HL-60 (cell line): ENCODE results near the gene PDE2A.

ENCODE experiments used
- DNase-seq, 2 experiments: peaks; one replicate each; pipeline ENCODE4 v3.0.0-alpha.2; 2010 to 2020; ENCODE audit warnings: low read depth in 1 of 2, low spot score in 1 of 2
- H3K27ac ChIP-seq: fragments of 250-450 bp; sonication (Bioruptor Pico); replicated peaks from 2 replicates; pipeline ENCODE4 v1.5.1; 2020; ENCODE audit warnings: mild to moderate bottlenecking, moderate library complexity
- H3K27me3 ChIP-seq: fragments of 250-450 bp; sonication (Bioruptor Pico); 2 replicates; pipeline ENCODE4 v1.5.1; 2021; ENCODE audit warnings: mild to moderate bottlenecking, moderate library complexity; ENCODE audit not compliant: insufficient read depth, poor library complexity, severe bottlenecking
- H3K4me3 ChIP-seq: replicated peaks from 2 replicates; pipeline ENCODE4 v1.5.1; 2011; ENCODE audit warnings: mild to moderate bottlenecking, control low read depth, low read length; ENCODE audit not compliant: insufficient read depth
- GABPA ChIP-seq: IDR thresholded peaks from 2 replicates; pipeline ENCODE4 v1.6.1; 2012; ENCODE audit warnings: low read depth
- POLR2AphosphoS5 ChIP-seq: IDR thresholded peaks from 2 replicates; pipeline ENCODE4 v1.6.1; 2012; ENCODE audit warnings: low read depth
- SPI1 ChIP-seq: IDR thresholded peaks from 2 replicates; pipeline ENCODE4 v1.6.1; 2012; ENCODE audit warnings: low read depth, mild to moderate bottlenecking, borderline replicate concordance
- TF ChIP-seq, protein P1 (sequence below): IDR thresholded peaks from 2 replicates; pipeline ENCODE4 v1.6.1; 2012; ENCODE audit warnings: low read depth; ENCODE audit not compliant: insufficient replicate concordance
- TF ChIP-seq, protein P2 (sequence below): IDR thresholded peaks from one replicate; pipeline ENCODE4 v1.5.1; 2011; ENCODE audit warnings: low read length, control low read depth, inconsistent platforms; ENCODE audit not compliant: insufficient read depth

Gene PDE2A

DNA sequence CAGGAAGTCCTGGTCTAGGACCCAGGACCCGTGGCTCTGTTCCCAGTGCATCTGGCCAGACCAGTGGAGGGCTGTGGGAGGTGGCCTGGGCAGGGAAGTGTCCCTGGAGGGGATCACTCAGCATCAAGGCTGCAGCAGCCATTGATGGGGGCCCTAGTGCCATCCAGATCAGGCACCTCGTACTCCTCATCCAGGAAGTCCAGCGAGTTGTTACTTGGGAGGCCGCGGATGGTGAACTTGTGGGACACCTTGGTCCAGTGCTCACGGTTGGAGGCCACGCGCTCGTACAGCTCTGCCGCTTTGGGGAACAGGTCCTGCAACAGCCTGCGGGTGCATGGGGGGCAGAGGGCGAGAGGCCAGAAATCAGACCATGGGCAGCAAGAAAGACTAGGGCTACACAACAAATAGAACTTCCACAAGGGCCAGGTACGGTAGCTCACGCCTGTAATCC lies 96.9 kb downstream of the PDE2A start:
- TF ChIP-seq SPI1 (no peak), GABPA (no peak), POLR2AphosphoS5 (no peak)
- TF ChIP-seq, protein P1, sequence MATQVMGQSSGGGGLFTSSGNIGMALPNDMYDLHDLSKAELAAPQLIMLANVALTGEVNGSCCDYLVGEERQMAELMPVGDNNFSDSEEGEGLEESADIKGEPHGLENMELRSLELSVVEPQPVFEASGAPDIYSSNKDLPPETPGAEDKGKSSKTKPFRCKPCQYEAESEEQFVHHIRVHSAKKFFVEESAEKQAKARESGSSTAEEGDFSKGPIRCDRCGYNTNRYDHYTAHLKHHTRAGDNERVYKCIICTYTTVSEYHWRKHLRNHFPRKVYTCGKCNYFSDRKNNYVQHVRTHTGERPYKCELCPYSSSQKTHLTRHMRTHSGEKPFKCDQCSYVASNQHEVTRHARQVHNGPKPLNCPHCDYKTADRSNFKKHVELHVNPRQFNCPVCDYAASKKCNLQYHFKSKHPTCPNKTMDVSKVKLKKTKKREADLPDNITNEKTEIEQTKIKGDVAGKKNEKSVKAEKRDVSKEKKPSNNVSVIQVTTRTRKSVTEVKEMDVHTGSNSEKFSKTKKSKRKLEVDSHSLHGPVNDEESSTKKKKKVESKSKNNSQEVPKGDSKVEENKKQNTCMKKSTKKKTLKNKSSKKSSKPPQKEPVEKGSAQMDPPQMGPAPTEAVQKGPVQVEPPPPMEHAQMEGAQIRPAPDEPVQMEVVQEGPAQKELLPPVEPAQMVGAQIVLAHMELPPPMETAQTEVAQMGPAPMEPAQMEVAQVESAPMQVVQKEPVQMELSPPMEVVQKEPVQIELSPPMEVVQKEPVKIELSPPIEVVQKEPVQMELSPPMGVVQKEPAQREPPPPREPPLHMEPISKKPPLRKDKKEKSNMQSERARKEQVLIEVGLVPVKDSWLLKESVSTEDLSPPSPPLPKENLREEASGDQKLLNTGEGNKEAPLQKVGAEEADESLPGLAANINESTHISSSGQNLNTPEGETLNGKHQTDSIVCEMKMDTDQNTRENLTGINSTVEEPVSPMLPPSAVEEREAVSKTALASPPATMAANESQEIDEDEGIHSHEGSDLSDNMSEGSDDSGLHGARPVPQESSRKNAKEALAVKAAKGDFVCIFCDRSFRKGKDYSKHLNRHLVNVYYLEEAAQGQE, result no peak
- TF ChIP-seq, protein P2, sequence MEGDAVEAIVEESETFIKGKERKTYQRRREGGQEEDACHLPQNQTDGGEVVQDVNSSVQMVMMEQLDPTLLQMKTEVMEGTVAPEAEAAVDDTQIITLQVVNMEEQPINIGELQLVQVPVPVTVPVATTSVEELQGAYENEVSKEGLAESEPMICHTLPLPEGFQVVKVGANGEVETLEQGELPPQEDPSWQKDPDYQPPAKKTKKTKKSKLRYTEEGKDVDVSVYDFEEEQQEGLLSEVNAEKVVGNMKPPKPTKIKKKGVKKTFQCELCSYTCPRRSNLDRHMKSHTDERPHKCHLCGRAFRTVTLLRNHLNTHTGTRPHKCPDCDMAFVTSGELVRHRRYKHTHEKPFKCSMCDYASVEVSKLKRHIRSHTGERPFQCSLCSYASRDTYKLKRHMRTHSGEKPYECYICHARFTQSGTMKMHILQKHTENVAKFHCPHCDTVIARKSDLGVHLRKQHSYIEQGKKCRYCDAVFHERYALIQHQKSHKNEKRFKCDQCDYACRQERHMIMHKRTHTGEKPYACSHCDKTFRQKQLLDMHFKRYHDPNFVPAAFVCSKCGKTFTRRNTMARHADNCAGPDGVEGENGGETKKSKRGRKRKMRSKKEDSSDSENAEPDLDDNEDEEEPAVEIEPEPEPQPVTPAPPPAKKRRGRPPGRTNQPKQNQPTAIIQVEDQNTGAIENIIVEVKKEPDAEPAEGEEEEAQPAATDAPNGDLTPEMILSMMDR, result no peak
- Histone ChIP-seq H3K27ac (no peak overlapping the region), H3K27me3 (peaks cover 7% of the 10 kb centered on the region), H3K4me3 (no peak overlapping the region)
- no peak for DNase-seq

DNA sequence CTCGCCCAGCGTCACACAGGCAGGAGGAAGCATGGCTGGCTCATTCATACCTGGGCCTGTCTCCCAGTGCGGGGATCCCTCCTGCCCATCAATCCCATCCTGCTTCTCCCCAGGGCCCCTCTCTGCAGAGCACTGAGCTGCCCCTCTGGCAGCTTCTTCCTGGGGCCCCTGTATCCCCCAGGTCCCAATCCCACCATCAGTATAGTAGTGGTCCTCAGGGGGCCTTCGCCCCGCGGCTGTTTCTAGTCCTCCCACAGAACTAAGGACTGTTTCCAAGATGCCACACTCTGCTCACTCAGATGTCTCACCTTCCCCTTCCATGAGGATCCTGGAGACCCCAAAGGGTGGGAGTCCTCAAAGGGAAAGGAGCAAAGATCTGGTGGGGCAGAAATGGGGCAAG lies 97.6 kb downstream of the PDE2A start:
- H3K4me3 ChIP-seq, result no peak overlapping the region
- no peak overlapping the region for H3K27ac ChIP-seq
- no peak for DNase-seq
- H3K27me3 ChIP-seq, result peaks cover 8% of the 10 kb centered on the region
- TF ChIP-seq, protein P2, result no peak
- TF ChIP-seq POLR2AphosphoS5, result no peak
- TF ChIP-seq GABPA, result no peak
- no peak for TF ChIP-seq SPI1
- TF ChIP-seq, protein P1, result no peak

- DNase-seq, result no peak
- no peak for TF ChIP-seq POLR2AphosphoS5
- no peak overlapping the region for H3K27ac ChIP-seq
- H3K27me3 ChIP-seq, result peaks cover 10% of the 10 kb centered on the region
- no peak overlapping the region for H3K4me3 ChIP-seq
Measured at GRCh38 chr11:72576243-72576595, 98.0 kb downstream of the PDE2A start.

GRCh38 chr11:72575533-72576242 lies 98.5 kb downstream of the PDE2A start:
- TF ChIP-seq SPI1 (no peak), GABPA (no peak), POLR2AphosphoS5 (no peak)
- TF ChIP-seq, protein P1, result no peak
- TF ChIP-seq, protein P2, result no peak
- H3K4me3 ChIP-seq, result no peak overlapping the region
- H3K27me3 ChIP-seq, result peaks cover 13% of the 10 kb centered on the region
- H3K27ac ChIP-seq, result no peak overlapping the region
- no peak for DNase-seq
